GM20431 (cell line): ENCODE results near the gene CTNNBIP1.

Experiments used
- in situ Hi-C: fragments of 300-500 bp; cut with MseI, MboI; formaldehyde crosslinking; loops from one replicate; pipeline ENCODE4 v1.15.0; 2020; ENCODE audit warnings: low sequenced_read_pairs; ENCODE audit not compliant: unreplicated experiment

Gene CTNNBIP1

DNA sequence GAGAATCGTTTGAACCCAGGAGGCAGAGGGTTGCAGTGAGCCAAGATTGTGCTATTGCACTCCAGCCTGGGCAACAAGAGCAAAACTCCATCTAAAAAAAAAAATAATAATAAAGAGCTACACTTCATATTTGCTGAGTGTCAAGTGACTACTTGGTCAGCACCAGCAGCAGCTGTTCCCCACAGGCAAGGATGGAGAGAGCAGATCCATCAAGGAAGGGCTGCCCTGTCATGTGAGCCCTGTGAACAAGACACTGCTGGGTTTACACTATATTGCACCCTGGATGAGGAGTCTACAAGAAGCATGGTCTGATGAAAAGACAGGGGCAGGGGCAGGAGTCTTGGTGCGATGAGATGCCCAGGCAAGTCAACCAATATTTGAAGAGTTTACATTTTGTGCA is 3.6 kb downstream of the CTNNBIP1 start:
- in situ Hi-C loops: no loop called here

DNA sequence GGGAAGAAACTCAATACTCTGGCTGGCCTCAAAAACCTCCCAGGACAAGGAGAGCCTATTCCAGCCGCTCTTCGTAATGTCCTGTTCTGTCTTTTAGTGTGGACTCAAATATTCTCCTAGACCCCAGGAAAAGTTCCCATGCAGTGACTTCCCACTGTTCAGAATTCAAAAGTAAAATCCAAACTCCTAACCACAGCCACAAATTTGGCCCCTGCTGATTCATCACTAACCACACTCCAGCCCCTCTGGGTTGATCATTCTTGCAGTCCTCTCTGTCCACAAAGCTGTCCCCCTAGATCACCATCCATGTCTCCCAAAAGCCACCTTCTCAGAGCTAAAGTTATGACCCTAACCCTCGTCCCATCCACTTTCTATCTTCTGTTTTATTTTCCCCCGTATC is 5.1 kb downstream of the CTNNBIP1 start:
- in situ Hi-C loops: no loop called here

DNA sequence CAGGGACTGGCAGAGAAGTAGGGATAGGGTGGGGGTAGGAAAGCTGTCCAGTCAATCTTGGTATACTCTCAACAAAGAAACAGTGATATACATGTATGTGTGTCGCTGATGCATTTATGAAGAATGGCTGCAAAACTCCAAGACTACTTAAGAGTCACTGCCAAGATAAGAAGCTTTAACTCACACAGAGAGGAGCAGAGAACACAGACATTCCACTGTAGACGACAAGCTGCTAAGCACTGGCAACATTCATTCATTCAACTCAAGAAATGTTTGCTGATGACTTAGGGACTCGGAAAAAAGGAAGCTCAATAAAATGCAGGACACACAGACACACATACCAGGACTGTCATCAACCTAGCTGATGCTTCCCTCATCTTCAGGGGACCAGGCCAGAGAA is 5.5 kb downstream of the CTNNBIP1 start:
- in situ Hi-C loops: no loop called here

DNA sequence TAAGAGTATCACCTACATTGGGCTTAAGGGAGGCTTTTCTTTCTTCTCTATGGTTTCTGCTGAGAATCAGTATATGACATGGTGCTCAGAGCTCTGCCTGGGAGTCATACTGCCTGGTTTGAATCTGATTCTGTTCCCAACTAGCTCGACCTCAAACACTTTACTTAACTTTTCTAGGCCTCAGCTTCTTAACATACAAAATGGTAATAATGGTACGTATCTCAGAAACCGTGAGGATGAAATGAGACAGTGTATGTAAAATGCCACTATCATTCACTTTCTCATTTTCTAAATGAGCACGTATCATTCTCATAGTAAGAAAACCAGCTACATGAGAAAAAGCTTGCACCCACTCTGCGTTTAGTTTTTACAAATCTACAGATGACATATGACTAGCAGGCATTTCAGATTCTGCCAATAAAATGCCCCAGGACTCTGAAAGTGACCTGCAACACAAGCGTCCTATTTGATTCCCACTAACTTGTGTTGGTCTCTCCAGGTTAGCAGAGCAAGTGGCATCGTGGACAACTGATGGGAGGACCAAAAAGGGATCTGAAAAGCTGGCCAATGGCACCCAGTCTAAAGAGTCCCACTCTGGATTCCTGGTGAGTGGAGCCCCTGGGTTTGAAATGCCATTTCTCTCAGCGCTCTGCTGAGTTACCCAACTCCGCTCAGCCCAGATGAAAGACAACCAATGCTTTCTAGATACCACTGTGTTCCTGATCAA is 6.1 kb downstream of the CTNNBIP1 start:
- in situ Hi-C loops: no loop called here

DNA sequence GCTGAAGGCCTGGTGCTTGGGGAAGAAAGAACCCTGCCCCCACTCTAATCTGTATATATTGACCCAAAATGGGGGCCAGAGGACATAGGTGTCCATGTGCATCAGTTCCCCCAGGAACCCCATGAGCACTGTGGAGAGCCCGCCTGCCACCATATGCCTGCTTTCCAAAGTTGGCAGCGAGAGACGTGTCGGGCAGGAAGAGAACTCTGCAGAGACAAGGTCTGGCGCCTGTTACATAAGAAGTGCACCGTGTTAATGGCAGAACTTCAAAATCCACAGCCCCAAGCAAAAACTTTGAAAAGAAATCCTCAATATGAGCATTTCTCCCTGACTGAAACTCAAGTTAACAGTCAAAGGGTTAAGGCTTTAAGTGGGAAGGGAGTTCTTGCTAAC is 8.0 kb downstream of the CTNNBIP1 start:
- in situ Hi-C loops: no loop called here

DNA sequence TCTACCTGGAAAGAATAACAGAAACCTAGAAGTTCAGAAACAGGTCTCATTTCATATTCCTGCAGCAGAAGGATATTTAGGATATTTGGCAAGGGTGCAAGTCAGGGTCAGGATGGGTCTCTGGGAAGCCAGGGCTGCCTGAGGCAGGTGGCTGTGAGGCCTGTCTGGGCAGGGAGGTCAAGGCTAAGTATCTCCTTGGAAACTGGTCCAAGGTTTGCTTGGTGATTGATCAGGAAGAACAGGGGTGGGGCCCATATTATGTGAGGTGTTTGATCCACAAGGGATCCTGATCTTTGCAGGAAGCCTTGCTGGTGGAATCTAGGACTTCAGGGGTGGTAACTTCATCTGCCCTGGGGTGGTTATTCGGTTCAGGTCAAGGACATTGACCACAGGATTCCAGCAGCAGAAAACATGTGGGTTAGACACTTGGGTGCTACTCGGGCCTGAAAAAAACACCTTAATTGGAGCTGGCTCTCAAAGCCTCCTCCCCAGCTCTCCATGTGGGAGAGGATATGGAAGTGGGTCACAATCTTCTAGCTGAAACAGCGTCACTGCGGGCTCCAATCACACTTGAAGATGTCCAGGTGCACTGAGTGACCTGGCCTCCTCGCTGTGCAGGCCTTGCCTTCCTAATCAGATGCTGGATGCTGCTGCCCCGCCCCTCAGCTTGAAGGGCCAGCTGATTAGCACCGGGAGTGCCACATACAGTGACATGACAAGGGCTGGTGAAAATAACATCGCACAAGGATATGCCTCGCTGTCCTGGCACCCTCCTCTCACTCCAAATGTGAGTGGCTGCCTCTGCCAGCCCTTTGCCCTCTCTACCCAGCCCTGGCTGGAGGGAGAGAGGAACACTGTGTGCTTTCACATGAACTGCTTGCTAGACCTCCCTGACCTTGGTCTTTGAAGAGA is 8.7 kb downstream of the CTNNBIP1 start:
- in situ Hi-C loops: no loop called here

DNA sequence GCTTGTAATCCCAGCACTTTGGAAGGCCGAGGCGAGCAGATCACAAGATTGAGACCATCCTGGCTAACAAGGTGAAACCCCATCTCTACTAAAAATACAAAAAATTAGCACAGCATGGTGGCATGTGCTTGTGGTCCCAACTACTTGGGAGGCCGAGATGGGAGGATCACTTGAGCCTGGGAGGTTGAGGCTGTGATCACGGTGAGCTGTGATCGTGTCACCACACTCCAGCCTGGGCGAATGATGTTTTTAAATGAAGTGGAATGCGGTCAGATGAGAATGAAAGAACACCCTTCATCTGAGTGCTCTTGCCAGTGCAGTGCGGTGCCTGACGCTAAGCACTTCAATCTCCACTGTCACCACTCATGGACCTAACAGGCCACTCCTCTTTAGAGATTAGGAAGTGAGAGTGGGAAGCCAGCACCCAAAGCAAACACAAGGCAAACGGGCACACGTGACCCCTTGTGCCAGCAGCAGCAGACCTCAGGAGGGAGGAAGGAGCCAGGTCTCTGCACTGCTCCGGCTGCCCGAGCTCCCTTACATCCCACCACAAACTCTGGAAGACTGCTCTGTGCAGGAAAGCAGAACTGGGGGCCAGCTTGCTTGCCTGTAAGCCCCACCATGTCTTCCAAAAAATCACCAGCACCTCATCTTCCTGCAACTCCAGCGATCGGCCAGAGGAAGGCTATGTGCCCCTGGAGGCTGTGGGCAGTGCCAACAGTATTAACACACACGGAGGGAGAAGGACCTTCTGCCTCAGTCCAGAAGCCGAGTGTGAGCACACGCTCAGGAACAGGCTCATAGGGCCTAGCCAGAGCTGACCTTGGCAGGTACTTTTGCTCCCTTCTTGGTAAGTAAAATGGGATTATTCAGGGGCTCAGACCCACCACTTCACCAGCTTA is 9.7 kb downstream of the CTNNBIP1 start:
- in situ Hi-C loops: no loop called here

DNA sequence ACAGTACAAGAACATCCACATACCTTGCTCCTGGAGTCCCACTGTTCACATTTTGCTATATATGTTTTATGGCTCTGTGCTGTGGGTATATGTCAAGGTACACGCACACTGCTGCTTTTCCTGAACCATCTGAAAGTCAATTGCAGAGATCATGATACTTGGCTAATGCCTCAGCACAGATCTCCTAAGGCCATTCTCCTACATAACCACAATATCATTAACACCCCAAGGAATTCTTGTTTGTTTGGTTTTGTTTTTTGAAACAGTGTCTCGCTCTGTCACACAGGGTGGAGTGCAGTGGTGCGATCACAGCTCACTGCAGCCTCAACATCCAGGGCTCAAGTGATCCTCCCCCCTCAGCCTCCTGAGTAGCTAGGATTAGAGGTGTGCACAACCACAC is 16.0 kb downstream of the CTNNBIP1 start:
- in situ Hi-C loops: no loop called here

DNA sequence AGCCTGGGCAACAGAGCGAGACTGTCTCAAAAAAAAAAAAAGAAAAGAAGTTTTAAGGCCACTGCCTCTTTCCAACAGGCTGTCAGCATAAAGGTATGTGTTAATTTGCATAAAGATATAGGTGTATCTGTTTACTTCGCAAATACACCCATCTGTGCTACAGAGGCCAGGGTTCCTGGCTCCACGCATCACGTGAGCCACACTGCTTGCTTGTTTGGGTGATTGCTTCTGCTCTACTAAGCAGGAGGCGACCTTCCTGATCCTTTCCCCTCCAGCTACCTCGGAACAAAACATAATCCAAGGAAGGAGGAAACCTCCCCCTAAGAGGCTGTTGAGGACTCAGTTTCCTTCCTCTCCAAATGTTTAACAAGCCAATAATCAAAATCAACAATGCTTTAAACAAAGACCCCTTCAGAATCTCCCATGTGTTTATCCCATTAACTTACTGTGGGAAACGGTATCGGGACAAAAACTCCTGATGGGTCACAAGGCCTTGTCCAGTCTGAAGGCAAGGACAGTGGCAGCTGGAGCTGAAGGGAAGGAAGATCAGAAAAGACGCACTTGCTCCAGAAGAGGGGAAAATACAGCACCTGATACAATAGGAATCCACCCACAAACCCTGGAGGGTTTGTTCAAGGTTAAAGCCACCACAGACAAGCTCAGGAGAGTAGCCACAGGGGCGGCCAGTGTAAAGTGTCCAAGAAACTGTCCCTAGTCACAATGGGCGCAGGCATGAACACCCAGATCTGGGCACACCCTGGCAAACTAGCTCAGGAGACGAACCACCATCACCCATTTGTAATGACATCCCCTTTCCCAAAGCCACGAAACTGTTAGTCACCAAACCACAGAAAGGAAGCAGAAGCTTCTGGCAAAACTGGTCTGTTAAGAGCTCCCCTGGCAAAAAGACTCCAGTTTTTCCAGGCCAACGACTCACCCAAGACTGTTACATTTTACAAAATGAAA is 17.2 kb downstream of the CTNNBIP1 start:
- in situ Hi-C loops: no loop called here

DNA sequence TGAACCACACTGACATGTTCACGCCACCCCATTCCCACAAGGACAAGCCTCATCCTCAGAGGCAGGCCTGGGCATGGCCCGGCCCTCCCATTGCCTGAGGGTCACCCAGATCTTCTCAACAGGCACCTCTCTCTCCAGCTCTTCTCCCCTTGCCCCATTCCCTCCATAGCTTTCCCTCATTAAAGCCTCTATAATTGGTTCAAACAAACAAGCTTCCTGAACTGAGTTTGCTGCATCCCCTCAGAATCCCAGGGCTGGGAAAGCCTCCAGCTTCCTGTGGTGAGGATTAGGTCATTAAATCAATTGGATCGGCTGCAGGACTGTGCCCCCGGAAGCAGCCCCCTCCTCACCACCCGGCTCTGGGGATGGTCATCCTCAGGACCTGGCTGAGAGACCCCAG is 18.9 kb downstream of the CTNNBIP1 start:
- in situ Hi-C loops: no loop called here

DNA sequence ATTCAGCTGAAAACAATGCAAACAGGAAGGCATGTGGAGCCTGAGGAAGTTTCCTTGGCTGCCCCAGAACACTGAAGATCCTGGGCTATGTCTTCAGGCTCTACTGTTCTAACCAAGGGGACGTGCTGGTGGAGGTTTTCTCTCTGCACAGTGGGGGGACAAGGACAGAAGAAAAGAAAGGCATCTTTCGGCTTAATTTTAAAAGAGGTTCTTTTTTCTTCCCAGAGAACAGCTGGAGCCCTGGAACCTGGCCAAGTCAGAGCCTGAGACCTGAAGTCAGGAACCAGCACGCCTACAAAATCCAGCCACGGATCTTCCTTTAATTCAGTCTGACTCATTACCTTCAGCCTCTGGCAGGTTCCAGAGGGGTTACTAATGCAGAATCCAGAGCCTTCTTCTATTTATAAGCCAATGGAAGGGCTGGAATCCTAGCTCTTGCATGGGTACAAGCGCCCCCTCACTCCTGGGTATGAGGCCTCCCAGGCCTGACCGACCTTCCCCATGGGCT is 19.8 kb downstream of the CTNNBIP1 start:
- in situ Hi-C loops: no loop called here

DNA sequence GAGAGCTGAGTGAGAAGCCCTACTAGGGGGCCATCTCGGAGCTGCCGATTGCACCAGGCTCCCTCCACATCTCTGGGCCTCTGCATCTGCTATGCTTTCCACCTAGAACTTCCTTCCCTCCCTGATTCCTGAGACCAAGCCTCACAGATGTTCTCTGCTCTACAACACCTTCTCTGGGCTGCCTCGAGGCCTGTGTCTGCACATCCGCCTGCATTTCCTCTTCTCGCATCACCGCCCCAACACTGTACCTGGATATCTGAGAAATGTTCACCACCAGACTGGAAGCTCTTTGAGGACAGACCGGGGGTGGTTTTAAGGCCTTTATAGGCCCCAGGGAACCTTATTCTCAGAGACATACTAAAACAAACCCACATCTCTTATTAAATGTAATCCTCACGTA is 20.7 kb downstream of the CTNNBIP1 start:
- in situ Hi-C loops: no loop called here

DNA sequence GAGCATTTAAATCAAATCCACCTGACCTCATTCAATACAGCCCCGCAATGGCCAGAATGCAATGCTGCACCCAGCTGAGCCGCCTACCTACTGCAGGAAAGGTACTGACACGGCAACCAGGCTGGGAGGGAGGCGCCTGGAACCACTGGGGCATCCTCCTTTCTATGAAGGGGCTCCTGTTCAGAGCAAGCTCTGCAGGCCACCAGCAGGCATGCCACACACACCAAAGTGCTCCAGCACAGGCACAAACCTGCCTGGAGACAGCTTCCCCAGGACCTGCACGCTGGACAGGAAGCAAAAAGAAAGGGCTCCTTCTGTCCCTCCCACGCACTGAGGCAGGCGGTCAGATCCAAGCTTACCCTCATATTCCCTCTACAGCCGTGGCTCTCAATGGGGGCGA is 21.2 kb downstream of the CTNNBIP1 start:
- in situ Hi-C loops: no loop called here

DNA sequence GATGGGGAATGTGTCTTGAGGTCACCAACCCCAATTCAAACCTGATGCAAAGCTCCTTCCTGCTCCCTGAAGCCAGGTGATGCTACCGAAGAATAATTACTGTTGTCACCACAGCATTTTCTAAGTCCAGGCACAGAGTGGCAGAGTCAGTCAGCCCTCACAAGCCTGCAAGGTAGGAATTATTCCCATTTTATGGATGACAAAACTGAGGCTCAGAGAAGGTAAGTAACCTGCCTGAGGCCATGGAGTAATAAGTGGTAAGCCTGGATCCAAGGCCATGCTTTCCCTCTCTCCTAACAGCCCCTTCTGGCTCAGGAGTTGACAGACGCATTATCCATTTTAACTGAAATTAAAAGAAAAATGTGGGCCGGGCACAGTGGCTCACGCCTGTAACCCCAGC is 23.0 kb downstream of the CTNNBIP1 start:
- in situ Hi-C loops: no loop called here

DNA sequence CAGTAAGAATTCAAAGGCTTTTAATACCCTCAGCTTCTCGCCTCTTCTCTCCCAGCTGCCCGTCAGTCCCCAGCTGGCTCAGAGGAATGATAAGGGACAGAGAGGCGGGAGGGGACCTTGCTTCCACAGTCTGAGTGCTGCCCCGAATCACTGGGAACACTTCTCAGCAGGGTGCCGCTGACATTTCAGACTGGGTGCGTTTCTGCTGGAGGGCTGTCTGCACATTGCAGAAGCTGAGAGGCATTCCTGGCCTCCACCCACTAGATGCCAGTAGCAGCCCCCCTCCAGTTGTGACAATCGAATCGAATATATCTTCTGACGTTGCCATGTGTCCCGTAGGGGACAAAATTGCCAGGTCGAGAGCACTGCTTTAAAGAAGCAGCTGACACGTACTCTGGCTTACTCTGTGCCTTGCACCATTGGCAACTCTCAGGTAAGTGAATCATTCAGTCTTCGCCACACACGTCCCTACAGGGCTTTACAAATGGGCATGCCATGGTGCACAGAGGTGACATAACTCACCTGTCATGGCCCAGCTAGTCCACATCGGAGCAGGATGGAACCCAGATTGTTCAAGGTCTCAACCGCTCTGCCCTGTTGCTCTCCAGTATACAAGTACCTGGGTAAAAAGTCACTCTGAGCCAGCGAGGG is 23.9 kb downstream of the CTNNBIP1 start:
- in situ Hi-C loops: no loop called here

DNA sequence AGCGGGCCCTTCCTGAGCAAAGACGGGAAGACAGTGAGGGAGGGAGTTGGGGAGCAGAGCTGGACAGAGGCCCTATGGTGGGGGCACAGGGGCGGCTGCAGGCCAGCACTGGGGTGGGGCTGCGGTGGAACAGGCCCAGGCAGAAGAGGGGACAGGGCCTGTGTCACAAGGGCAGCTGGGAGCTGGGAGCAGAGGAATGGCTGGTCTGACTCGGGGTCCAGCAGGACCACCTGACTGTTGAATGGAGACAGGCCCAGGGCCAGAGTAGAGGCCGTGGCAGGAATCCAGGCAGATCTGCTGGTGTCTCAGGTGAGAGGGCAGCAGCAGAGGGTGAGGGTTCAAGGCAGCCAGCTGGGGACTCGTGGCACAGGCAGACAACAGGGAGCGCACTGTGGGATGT is 25.3 kb downstream of the CTNNBIP1 start:
- in situ Hi-C loops: no loop called here

DNA sequence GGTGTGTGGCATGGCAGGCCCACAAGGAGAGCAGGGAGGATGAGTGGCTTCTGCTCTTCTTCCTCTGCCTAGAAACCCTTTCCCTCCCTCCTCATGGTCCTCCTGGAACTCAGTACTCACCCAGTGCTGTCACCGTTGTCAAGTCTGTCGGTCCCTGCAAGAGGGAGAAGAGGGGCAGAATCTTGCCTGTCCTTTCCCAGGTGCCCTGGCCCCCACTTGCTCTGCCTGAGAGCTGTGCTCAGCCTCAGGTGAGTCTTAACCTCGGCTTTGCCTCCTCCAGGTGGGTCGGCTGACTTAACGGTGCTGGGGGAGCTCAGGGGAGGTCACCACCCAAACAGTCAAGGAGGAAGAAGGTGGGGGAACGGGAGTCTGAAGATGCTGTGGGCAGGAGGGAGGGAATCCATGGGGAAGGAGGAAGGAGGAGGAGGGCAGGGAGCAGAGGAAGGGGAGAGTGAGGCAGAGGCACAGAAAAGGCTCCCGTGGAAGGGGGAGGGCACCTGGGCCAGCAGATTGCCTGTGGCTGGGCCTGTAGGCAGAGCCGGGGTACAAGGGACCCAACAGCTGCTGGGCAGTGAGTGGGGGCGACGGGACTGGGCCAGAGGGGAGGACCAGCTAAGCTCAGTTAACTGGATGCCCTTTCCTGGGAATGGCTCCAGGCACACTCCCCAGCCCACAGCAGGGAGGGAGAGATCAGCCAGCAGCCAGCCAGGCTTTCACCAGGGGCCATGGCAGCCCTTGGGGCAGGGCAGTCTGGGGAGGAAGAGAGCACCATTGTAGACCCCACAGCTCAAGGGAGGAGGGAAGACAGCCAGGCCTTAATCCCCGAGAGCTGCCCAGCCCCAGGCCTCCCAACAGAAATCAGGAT is 26.3 kb downstream of the CTNNBIP1 start:
- in situ Hi-C loops: no loop called here

DNA sequence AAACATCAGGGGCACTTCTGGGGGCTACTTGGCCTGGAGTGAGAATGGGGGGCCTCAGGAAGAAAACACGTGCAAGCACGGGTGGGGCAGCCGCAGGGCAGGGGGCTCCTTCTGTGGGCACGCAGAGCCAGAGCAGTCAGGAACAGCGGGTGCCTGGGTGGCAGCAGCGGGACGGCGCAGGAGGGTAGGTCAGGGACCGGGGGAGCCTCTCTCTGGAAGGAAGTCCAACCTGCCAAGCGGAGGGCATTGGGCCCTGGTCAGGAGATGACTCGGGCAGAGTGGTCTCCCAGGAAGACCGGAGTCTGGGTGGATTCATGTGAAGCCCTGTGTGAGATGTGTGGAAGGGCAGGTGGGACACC is 27.1 kb downstream of the CTNNBIP1 start:
- in situ Hi-C loops: no loop called here
